GM12892 (cell line): ENCODE measurements around the gene DTWD1.

Experiments used
- POLR2A ChIP-seq: IDR thresholded peaks from 2 replicates; pipeline ENCODE4 v1.6.1; 2011; ENCODE audit warnings: low read depth, low read length, control low read depth
- POLR2AphosphoS5 ChIP-seq: IDR thresholded peaks from 2 replicates; pipeline ENCODE4 v1.6.1; 2011; ENCODE audit warnings: low read depth, low read length, control low read depth
- TAF1 ChIP-seq: IDR thresholded peaks from 2 replicates; pipeline ENCODE4 v1.6.1; 2011; ENCODE audit warnings: low read depth, mild to moderate bottlenecking, control low read depth, low read length, borderline replicate concordance

DNA sequence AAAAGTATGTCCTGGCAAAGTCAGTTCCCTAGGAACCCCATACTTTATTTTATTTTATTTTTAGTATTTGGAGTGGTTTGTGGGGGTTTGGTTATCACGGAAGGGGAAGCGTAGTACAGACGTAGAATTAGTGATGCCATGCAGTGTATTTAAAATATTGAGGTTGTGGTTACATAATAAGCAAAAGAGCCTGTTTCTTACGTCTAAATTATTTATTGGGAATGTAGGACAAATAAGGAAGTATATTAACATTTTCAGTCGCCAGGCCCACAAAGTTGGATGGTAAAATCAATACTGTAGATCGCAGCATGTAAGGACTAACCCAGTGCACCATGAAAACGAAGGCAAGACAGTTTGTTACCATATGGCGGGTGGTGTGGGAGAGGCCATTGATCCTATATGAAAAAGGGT, 558 bp downstream of the DTWD1 start:
- TF ChIP-seq POLR2AphosphoS5 = no peak
- TF ChIP-seq TAF1 = no peak
- no peak for TF ChIP-seq POLR2A
